ENCODE measurements around the gene BAHCC1.
A peak's percentile ranks its signal among the peaks of the same experiment; 100 is the strongest.

Gene BAHCC1

GRCh38 chr17:81387100-81388090, 7.9 kb upstream of the BAHCC1 start:
- peak; percentile 62 to 66 for DNase-seq

GRCh38 chr17:81388091-81388611, 7.1 kb upstream of the BAHCC1 start:
- DNase-seq = no peak

DNA sequence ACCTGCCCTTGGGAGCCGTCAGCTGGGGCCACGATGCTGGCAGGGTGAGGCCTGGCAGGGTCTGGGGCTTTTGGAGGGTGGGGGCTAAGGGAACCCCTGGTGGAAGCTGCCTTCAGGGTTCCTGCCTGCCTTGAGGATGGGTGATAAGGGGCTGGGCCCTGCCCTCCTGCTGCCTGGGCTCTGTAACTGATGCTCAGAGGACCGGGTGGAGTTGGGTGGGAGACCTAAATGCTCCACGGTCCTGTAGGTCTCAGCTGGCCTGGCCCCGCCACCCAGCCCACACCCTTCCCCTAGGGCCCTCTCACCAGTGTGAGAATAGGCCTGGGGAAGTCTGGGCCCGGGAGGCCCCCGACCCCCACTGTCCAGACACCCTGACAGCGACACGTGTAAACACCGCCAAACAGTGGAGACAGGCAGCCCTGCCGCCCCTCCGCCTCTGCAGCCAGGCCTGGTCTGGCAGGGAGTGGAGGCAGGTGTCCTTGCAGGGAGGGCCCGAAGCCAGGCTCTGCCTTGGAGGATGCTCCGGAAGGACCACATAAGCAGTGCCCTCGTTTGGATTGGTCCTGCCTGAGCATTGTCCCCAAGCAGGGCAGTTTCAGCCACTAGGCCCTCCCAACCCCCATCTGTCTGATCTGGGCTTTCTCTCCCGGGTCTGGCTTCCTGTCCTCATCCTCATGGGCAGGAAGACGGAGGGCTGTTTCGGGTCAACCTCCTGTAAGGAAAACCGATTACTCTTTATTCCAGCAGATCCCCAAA, 6.5 kb upstream of the BAHCC1 start:
- no peak for DNase-seq

DNA sequence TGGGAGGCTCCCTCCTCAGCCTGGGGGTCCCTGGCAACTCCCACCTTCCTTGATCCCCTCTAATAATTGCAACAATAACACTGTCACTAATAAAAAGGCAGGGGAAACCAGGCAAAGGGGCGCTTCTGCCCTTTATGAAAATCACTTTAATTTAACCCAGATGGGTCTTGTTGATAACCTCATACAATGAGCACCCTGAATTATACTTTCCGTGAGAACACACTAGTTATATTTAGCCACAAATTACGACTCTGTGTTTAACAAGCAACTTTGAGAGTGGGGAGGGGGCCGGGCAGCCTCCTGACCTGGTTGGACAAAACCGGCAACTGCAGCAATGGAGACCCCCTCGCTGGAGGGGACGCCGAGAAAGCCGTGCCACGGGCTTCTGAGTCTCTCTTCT, 5.7 kb upstream of the BAHCC1 start:
- DNase-seq = no peak

DNA sequence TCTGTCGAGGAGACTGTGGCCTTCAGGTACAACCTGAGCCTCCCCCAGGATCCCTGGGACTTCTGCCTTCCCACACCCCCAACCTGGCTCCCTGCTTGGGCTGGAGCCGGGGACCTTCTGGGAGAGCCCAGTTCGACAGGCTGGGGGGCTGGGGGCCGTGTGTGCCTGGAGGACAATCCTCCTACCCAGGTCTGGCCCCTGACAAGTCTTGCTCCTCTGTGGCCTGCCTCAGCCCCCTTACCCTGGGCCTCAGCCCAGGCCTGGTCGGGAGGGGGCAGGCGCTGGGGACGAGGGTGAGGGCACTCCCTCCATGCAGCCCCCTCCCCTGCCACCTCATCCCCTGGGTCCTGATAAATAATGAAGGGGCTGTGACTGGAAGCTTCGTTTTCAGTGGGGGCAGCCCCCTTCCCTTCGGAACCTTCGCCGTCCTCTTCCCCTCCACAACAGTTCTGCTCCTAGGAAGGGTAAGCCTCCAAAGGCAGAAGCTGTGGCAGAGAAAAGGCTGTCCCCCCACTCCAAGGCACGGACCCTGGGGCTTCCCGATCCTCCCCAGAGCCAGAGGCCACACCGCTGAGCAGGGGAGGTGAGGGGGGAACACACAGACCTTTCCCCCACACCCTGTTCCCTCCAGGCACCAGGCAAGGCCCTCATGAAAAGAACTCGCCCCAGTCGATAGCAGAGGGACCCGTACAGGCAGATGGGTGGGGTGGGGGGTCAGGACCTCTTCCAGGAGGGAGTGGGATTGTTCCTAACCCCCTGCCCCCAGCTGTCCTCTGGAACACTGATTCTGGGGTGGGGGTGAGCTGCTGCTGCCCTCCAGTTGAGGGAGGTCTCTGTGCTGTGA, 5.0 kb upstream of the BAHCC1 start:
- no peak for DNase-seq

DNA sequence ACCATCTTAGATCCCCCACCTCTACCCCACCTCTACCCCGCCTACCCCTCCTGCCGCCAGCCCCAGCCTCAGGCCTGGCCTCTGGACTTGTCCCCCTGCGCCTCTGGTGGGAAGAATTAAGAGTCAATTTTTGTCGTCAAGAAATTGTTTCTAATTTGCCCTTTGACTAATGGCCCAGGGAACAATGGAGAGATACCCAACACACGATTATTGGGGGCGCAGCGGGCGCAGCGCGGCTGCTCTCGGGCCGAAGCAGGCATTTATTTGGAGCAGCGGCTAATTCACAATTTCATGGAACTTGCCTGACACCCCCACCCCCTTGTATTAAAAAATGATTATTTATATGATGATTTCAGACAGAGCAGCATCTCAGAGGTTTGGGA, 4.4 kb upstream of the BAHCC1 start:
- DNase-seq = no peak

DNA sequence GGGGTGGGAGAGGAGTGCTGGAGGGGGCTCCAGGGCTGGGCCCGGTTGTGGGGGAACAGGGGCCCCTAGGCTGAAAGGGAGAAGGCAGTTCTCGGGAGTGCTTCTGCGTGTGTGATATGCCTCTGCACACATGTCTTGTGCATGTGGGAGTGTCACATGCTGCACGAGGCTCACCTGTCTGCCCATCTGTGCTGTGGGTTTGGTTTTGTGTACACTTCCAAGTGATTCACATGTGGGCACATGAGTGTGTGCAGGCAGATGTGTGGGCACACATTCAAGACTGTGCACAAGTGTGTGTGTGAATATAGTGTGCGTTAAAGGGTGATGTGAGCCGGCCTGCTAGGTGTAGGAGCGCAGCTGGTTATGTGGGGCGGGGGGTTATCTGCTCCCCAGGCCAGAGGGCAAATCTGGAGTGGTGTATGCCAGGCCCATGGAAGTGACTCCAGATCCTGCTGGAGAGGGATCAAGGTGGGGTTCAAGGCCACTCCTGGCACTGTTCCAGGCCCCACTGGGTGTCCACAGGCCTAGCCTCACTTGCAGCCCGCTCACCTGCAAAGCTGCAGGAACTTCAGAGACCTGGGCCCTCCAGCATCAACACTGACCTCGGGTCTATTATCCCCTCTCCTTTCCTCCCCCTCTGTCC, 3.8 kb upstream of the BAHCC1 start:
- no peak for DNase-seq

GRCh38 chr17:81391936-81392908, 3.0 kb upstream of the BAHCC1 start:
- DNase-seq = no peak

GRCh38 chr17:81392909-81393654, 2.2 kb upstream of the BAHCC1 start:
- DNase-seq = no peak

DNA sequence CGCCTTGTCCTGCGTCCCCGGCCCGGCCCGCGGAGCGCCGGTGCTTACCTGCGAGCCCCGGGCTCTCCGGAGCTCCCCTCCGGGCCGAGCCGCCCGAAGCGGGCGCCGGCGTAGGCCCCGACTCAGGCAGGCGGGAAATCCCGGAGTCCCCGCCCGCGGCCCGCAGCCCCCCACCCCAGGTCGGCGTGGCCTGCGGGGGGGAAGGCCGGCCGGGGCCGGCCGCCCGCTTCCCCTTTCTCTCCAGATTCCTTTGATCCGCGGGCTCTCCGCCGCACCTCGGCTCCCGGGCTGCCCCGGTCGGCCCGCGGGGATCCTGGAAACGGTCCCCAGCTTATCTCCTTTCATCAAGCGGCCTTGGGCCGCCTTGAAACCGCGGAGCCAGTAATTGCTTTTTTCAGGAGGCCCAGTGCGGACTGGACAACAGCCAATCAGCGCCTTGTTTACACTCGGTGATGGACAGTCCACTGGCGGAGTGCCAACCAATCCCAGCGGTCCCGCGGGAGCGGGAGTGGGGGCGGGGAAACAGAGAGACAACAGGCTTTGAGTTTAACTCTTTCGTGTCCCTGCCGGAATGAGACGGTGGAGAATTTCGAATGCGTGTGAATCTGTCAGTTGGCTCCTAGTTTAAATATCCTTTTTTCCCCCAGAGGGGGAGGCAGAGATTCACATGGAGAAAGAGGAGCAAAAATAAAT, 1.4 kb upstream of the BAHCC1 start:
- DNase-seq = peak; percentile 68 to 92

DNA sequence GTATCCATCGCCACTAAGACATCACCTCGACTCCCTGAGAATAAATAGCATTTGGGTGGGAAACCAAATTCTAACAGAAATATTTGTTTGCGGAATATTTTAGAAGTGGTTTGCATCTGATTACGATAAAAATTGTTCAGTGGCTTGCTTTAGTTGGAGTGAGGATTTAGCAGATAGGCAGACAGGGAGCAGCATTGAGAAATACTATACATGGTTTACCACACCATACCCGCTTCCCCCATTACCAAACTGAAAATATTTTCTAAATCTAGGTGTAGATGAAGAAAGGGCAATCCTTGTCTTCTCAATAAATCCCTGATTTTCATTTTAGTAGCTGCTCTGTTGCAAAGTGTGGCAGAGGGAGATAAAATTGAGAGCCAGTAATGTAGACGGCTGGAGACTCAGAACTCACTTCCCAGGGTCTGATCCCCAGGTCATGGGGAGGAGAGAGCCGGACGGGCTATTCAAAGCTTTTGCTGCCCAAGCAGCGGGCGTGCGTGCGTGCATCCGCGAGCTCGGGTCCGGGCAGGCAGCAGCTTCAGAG, 808 bp upstream of the BAHCC1 start:
- DNase-seq = no peak

- DNase-seq = no peak
Observed at GRCh38 chr17:81395600-81396277, 482 bp downstream of the BAHCC1 start.

- DNase-seq = no peak
Observed at GRCh38 chr17:81396278-81396721, 1.0 kb downstream of the BAHCC1 start.

DNA sequence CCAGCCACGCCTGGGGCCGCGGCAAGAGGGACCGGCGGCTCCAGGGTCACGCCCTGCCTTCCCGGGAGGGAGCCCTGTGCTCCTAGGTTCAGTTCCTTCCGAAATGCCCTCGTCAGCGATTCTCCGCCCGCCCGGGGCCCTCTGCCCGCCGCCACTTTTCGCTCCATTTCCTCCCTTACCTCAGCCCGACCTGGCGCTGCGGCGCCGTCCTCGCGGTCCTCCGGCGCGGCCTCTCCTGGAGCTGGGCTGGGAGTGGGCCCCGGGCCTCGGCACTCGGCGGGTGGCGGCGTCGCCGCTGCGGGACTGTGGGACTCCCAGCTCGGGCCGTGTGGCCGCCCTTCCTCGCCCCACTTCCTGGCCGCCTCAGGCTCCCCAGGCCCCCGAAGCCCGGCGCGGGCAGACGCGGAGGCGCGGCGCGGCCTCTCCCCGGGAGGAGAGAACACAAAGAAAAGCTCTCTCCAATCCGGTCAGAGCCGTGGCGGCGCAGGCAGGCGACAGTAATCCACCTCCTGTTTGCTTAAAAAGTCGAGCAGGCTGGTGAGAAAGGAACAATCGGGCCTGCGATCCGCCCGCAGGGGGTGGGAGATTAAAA, 1.6 kb downstream of the BAHCC1 start:
- DNase-seq = peak; percentile 41 to 49

- peak in 1 of 2 donors; percentile 39 for DNase-seq
Observed at GRCh38 chr17:81397314-81398175, 2.3 kb downstream of the BAHCC1 start.

DNA sequence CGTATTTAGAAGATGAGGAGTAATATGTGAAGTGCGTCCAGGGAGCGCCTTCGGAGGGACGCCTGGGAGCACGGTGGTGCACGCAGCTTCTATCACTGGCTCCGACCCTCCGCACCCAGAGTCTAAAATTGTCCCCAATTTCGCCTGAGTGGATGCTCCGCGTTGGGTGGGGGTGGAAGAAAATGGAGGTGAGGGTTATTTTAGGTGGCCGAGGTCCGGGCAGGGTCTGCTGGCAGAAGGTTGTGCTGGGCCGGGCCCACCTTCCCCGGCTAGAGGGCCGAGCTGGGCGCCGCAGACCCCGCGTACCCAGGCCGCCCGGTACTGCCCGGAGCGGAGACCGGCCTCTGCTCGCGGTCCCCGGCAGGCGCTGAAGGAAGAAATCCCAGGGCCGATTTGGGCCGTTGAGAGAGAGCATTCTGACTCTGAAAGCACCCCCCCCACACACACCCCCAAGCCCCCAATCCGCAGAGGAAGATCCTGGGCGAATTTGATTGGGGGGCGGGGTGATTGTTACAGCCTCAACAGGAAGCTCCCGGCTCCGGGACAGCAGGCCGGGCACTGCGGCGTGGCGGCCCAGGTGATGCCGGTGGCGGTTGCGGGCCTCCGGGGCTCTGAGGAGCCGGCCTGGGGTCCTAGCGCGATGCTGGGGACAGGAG, 3.0 kb downstream of the BAHCC1 start:
- DNase-seq = no peak

Measured in stimulated activated CD4-positive, alpha-beta T cell treated with anti-CD3 and anti-CD28 coated beads, Interleukin-2, amount 100 ng/mL, for 24 hours (primary cell).